ENCODE measurements around the gene BAX. TPM values are rescaled to one million over a fixed set of nuclear protein-coding genes. Genes with fewer than 3 reads are reported as not detected.

The BAX gene
- total and polyA plus RNA-seq, 2 of the 13 experiments (the other 11 are each of a cell fraction or from before 2014, with no cell fraction given) = 139 to 176 TPM

DNA sequence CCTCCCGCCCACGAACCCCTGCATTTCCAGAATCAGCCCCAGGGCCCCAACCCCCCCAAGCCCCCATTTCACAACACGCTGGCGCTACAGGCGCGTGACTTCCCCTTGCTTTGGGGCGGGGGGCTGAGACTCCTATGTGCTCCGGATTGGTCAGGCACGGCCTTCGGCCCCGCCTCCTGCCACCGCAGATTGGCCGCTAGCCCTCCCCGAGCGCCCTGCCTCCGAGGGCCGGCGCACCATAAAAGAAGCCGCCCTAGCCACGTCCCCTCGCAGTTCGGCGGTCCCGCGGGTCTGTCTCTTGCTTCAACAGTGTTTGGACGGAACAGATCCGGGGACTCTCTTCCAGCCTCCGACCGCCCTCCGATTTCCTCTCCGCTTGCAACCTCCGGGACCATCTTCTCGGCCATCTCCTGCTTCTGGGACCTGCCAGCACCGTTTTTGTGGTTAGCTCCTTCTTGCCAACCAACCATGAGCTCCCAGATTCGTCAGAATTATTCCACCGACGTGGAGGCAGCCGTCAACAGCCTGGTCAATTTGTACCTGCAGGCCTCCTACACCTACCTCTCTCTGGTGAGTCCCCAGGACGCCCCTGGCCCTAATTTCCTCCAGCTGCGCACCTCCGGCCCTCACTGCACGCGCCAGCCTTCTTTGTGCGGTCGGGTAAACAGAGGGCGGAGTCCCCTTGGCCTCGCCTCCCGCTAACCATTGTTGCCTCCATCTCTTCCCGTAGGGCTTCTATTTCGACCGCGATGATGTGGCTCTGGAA lies 10.5 kb downstream of the BAX start, which contains the start of gene FTL (continued):
- peak; percentile 40; the same call in 1 of the 2 replicates for TF ChIP-seq ZNF629 (CRISPR knock-in tag; conservative IDR thresholded peaks at IDR 0.05)
- TF ChIP-seq NFYC (CRISPR knock-in tag; IDR thresholded peaks at IDR 0.05) = peak; percentile 87
- no peak for TF ChIP-seq SMARCE1 (IDR thresholded peaks at IDR 0.05; ENCODE audit: borderline replicate concordance)
- peak; percentile 29; the same call in 1 of the 2 replicates for TF ChIP-seq HOMEZ (CRISPR knock-in tag; IDR thresholded peaks at IDR 0.05; ENCODE audit: low read depth)
- TF ChIP-seq ZNF772 (CRISPR knock-in tag; IDR thresholded peaks at IDR 0.05) = no peak
- no peak for TF ChIP-seq SCMH1 (CRISPR knock-in tag; IDR thresholded peaks at IDR 0.05; ENCODE audit: borderline replicate concordance)
- peak; percentile 93 for TF ChIP-seq GTF2F1 (IDR thresholded peaks at IDR 0.05; ENCODE audit: low read length)
- TF ChIP-seq ZNF569 (CRISPR knock-in tag; IDR thresholded peaks at IDR 0.05; ENCODE audit: borderline replicate concordance) = no peak
- peak; percentile 78; the same call in 1 of the 2 replicates for TF ChIP-seq MBD4 (IDR thresholded peaks at IDR 0.05; ENCODE audit: borderline replicate concordance, low read length)
- TF ChIP-seq ZNF281 (CRISPR knock-in tag; IDR thresholded peaks at IDR 0.05; ENCODE audit: borderline replicate concordance) = no peak; the same call in 1 of the 2 replicates
- peak; percentile 93 for TF ChIP-seq POLR2AphosphoS2 (IDR thresholded peaks at IDR 0.05; ENCODE audit: low read depth, low read length)
- TF ChIP-seq ZNF878 (CRISPR knock-in tag; IDR thresholded peaks at IDR 0.05) = peak; percentile 98
- TF ChIP-seq, protein P1, sequence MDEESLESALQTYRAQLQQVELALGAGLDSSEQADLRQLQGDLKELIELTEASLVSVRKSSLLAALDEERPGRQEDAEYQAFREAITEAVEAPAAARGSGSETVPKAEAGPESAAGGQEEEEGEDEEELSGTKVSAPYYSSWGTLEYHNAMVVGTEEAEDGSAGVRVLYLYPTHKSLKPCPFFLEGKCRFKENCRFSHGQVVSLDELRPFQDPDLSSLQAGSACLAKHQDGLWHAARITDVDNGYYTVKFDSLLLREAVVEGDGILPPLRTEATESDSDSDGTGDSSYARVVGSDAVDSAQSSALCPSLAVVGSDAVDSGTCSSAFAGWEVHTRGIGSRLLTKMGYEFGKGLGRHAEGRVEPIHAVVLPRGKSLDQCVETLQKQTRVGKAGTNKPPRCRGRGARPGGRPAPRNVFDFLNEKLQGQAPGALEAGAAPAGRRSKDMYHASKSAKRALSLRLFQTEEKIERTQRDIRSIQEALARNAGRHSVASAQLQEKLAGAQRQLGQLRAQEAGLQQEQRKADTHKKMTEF (CRISPR knock-in tag; IDR thresholded peaks at IDR 0.05) = peak; percentile 83
- TF ChIP-seq, protein P2, sequence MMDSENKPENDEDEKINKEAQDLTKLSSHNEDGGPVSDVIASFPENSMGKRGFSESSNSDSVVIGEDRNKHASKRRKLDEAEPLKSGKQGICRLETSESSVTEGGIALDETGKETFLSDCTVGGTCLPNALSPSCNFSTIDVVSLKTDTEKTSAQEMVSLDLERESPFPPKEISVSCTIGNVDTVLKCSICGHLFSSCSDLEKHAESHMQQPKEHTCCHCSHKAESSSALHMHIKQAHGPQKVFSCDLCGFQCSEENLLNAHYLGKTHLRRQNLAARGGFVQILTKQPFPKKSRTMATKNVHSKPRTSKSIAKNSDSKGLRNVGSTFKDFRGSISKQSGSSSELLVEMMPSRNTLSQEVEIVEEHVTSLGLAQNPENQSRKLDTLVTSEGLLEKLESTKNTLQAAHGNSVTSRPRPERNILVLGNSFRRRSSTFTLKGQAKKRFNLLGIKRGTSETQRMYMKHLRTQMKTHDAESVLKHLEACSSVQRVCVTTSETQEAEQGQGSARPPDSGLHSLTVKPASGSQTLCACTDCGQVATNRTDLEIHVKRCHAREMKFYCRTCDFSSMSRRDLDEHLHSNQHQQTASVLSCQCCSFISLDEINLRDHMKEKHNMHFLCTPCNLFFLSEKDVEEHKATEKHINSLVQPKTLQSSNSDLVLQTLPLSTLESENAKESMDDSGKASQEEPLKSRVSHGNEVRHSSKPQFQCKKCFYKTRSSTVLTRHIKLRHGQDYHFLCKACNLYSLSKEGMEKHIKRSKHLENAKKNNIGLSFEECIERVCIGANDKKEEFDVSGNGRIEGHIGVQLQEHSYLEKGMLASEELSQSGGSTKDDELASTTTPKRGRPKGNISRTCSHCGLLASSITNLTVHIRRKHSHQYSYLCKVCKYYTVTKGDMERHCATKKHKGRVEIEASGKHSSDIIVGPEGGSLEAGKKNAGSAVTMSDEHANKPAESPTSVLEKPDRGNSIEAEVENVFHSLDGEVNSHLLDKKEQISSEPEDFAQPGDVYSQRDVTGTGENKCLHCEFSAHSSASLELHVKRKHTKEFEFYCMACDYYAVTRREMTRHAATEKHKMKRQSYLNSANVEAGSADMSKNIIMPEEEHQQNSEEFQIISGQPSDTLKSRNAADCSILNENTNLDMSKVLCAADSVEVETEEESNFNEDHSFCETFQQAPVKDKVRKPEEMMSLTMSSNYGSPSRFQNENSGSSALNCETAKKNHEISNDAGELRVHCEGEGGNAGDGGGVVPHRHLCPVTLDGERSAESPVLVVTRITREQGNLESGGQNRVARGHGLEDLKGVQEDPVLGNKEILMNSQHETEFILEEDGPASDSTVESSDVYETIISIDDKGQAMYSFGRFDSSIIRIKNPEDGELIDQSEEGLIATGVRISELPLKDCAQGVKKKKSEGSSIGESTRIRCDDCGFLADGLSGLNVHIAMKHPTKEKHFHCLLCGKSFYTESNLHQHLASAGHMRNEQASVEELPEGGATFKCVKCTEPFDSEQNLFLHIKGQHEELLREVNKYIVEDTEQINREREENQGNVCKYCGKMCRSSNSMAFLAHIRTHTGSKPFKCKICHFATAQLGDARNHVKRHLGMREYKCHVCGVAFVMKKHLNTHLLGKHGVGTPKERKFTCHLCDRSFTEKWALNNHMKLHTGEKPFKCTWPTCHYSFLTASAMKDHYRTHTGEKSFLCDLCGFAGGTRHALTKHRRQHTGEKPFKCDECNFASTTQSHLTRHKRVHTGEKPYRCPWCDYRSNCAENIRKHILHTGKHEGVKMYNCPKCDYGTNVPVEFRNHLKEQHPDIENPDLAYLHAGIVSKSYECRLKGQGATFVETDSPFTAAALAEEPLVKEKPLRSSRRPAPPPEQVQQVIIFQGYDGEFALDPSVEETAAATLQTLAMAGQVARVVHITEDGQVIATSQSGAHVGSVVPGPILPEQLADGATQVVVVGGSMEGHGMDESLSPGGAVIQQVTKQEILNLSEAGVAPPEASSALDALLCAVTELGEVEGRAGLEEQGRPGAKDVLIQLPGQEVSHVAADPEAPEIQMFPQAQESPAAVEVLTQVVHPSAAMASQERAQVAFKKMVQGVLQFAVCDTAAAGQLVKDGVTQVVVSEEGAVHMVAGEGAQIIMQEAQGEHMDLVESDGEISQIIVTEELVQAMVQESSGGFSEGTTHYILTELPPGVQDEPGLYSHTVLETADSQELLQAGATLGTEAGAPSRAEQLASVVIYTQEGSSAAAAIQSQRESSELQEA (CRISPR knock-in tag; IDR thresholded peaks at IDR 0.05; ENCODE audit: not compliant biosample characterization) = peak; percentile 69
